Measurements from ENCODE around the gene SLC24A4.
A peak's percentile ranks its signal among the peaks of the same experiment; 100 is the strongest.

Gene SLC24A4

GRCh38 chr14:92316937-92317336 lies 6.0 kb upstream of the SLC24A4 start:
- H3K4me3 ChIP-seq: no peak overlapping the region
- TF ChIP-seq CTCF (IDR thresholded peaks at IDR 0.05): no peak
- DNase-seq (ENCODE audit: low spot score): no peak
- H3K27ac ChIP-seq: no peak overlapping the region

GRCh38 chr14:92317511-92317910 lies 5.5 kb upstream of the SLC24A4 start:
- DNase-seq (ENCODE audit: low spot score): no peak
- TF ChIP-seq CTCF (IDR thresholded peaks at IDR 0.05): no peak
- Histone ChIP-seq H3K27ac (no peak overlapping the region), H3K4me3 (no peak overlapping the region)

- DNase-seq (ENCODE audit: low spot score): no peak
- TF ChIP-seq CTCF (IDR thresholded peaks at IDR 0.05): no peak
Measured at GRCh38 chr14:92321701-92322100, 1.3 kb upstream of the SLC24A4 start.

GRCh38 chr14:92322516-92322915 lies 449 bp upstream of the SLC24A4 start:
- H3K4me3 ChIP-seq: peak overlapping the region; percentile 74
- DNase-seq (ENCODE audit: low spot score): no peak

More at GRCh38 chr14:92321701-92322100, 1.3 kb upstream of the SLC24A4 start:
- H3K27ac ChIP-seq: no peak overlapping the region
- no peak overlapping the region for H3K4me3 ChIP-seq

GRCh38 chr14:92323916-92324818 lies 1.2 kb downstream of the SLC24A4 start:
- no peak overlapping the region for H3K27ac ChIP-seq
- TF ChIP-seq CTCF (IDR thresholded peaks at IDR 0.05): no peak
- peak overlapping the region; percentile 74 for H3K4me3 ChIP-seq
- no peak for DNase-seq (ENCODE audit: low spot score)

More at GRCh38 chr14:92322516-92322915, 449 bp upstream of the SLC24A4 start:
- no peak overlapping the region for H3K27ac ChIP-seq
- TF ChIP-seq CTCF (IDR thresholded peaks at IDR 0.05): no peak

- no peak for DNase-seq (ENCODE audit: low spot score)
- Histone ChIP-seq H3K27ac (no peak overlapping the region), H3K4me3 (no peak overlapping the region)
- no peak for TF ChIP-seq CTCF (IDR thresholded peaks at IDR 0.05)
Measured at GRCh38 chr14:92325835-92326234, 2.9 kb downstream of the SLC24A4 start.

All from coronary artery (tissue), 2 donors.